HS-27A (cell line): ENCODE results near the gene VAC14.
"Not testable (repeated sequence)": the region's sequence is repeated elsewhere in the genome, so short reads cannot be mapped to it uniquely, and the experiment has no call there.

Experiments used
- DNase-seq: peaks from one replicate; pipeline ENCODE4 v3.0.0-alpha.2; 2012; ENCODE audit warnings: low read depth, missing footprints

VAC14 gene

GRCh38 chr16:70800781-70801480 is at the start of gene VAC14:
Gene VAC14, minus strand, starts transcription at chr16:70801158. Its CDS starts 258 bp downstream, at chr16:70800900.
- no peak for DNase-seq

DNA sequence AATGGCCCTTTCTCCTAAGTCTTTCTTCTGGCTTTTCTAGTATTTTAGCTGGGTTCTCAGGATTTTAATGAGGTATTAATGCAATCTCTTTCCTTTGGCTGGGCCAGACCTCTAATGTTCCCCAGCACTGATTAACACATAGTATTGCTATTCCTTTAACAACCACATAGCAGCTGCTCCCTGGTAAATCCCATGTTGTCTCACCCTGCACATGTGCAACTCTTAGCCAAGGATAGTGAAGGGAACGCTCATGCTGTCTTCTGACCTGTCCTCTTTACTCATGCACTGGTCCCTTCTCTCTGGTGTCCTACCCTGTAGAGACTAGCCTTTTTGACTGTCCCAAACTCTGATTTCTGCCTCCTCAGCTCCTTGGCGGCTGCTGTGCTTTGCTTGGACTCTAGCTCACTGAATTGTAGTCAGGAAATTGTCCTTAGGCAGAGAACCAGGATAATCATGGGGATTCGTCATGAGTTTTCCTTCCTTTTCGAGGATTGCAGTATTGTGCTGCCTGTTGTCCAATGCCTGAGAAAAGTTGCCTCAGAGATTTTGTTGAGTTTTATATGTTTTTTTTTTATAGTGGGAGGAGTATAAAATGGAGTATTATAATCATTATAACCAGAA is 22.6 kb upstream of the VAC14 start:
- not testable (repeated sequence) for DNase-seq

DNA sequence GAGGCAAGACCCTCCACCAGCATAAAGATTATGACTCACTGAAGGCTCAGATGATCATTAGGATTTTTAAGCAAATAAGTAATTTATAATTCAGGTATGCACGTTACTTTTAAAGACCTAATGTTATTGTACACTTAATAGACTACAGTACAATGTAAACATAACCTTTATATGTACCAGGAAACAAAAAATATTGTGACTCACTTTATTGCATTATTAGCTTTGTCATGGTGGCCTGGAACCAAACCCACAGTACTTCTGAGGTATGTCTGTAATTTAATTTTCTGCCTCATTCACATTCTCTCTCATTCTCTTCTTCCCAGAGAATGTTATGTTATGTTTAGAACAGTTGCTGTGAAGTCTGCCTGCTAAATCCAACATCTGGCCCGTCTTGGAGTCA is 21.8 kb upstream of the VAC14 start:
- not testable (repeated sequence) for DNase-seq

GRCh38 chr16:70818088-70818487 is 17.1 kb upstream of the VAC14 start:
- DNase-seq, result not testable (repeated sequence)

GRCh38 chr16:70809392-70810060 is 8.6 kb upstream of the VAC14 start:
- no peak for DNase-seq

- no peak for DNase-seq
Measured at GRCh38 chr16:70808371-70808770, 7.4 kb upstream of the VAC14 start.

DNA sequence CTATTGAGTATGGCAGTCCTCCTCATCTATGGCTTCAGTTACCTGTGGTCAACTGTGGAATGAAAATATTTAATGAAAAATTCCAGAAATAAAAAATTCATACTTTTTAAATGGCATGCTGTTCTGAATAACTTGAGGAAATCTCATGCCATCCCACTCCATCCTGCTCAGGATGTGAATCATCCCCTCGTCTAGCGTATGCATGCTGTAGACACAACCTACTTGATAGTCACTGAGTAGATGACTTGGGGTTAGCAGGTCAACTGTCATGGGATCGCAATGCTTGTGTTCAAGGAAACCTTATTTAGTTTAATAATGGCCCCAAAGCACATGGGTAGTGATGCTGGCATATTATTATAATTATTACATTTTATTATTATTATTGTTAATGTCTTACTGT is 4.8 kb upstream of the VAC14 start:
- DNase-seq, result peak; percentile 87

DNA sequence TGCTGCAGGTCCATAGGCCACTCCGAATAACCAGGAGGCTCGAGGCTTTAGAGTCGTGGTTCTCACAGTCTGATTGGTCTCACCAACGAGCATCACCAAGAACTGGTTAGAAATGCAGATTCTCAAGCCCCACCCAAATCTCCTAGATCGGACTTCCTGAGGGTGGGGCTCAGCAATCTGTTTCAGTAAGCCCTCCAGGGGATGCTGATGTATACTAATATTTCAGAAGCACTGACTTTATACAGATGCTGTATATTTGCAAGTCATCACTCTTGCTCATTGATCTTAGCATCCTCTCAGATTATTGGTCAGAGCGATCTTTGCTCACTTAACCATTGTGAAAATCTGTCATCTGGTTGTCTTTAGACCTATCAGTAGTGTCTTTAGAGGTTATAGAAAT is 4.4 kb upstream of the VAC14 start:
- no peak for DNase-seq

DNA sequence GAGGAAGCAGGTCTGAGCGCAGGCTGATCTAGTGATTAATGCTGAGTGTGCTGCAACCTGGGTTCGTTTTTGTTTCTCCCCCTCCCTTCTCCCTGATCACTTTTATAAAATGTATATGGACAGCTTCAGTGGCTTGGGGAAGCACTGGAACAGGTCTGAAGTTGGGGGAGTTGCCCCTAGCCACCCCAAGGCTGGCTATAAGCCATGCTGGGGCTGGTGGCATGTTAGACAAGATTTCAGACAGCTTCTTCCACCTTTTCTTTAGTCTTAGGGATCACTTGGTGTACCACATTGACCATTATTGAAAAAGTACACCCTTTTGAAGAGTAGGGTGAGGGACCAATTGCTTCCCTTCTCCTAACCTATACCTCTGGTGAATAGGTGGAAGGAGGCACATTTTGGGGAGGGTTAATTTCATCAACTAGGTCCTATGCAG is 3.8 kb upstream of the VAC14 start:
- no peak for DNase-seq

DNA sequence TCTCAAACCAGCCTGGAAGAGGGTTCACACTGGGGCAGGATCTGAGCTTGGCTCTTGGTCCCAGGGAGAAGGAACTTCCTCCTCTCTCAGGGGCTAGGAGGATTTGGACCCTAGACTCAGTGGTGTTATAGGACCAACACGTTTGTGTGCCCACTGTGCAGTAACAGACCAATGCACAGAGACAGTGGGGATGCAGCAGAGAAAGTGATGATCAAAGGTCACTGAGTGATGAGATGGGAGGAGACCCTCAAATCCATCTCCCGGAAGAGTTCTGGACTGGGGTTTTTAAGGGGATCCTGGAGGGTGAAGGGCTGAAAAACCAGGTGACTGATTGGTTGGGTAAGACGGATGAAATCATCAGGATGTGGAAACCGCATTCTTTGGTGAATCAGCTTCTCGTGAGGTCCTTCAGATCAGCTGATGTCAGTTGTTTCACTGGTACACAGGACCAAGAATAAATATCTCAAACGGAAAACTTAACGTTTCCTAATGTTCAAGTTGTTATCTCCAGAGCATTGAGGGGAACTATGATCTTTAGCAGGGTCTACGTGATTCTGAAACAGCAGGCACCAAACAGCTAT is 3.3 kb upstream of the VAC14 start:
- peak; percentile 75 for DNase-seq

DNA sequence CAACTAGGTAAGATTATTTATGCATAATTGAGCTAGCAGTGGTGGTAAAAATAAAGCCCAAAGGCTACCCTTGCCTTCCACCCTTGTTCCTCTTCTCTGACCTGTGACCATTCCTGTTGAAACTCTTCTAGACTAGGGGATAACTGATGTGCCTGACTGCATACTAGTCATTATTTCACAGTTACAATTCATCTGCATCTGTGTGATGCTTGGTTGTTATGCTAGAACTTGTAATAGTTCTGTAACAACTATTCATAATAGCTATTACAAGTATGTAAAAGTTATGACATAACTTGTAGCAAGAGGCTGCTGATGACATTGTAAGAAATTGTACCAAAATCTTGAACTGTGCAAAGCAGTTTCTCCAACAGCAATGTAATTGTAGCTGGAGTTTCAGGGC is 2.4 kb upstream of the VAC14 start:
- no peak for DNase-seq

GRCh38 chr16:70801611-70802010 is 653 bp upstream of the VAC14 start:
- DNase-seq, result no peak

- DNase-seq, result no peak
Measured at GRCh38 chr16:70800311-70800710, 647 bp downstream of the VAC14 start.

DNA sequence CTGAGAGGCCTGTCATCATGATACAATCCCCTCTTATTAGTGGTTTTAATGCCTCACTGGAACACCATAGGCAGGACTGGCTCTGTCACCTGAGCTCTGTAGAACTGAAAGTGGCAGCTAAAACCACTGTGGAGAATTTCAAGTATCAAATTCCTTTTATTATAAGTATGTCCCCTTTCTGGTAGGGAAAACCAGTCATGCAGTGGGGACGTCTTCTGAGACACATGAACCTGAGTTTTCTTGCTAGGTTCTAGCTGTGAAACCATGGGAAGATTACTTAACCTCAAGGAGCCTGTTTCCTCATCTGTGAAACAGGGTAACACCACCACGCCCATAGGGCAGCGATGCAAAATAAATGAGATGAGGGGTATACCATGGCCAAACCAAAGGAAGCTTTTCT is 4.7 kb downstream of the VAC14 start:
- DNase-seq, result no peak

DNA sequence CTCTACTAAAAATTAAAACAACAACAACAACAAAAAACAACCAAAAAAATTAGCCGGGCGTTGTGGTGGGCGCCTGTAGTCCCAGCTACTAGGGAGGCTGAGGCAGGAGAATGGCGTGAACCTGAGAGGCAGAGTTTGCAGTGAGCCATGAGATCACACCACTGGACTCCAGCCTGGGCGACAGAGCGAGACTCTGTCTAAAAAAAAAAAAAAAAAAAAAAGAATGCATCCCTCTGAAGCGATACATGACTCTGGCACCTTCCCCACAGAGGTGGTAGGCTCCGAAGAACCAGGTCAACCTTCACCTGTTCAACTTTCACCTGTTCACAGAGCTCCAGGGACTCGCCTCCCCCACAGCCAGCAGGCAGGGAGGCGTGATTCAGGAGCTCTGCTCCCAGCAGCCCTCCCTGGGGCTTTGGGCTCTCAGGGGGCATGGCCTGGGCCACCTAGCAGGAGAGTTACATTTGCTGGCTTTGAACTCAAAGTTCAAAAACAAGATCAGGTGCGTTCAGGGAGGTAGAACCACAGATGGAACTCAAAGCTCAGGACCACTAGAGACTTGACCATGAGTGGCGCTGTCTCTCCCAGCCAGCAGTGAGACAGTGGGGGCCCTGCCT is 5.6 kb downstream of the VAC14 start:
- DNase-seq, result no peak

DNA sequence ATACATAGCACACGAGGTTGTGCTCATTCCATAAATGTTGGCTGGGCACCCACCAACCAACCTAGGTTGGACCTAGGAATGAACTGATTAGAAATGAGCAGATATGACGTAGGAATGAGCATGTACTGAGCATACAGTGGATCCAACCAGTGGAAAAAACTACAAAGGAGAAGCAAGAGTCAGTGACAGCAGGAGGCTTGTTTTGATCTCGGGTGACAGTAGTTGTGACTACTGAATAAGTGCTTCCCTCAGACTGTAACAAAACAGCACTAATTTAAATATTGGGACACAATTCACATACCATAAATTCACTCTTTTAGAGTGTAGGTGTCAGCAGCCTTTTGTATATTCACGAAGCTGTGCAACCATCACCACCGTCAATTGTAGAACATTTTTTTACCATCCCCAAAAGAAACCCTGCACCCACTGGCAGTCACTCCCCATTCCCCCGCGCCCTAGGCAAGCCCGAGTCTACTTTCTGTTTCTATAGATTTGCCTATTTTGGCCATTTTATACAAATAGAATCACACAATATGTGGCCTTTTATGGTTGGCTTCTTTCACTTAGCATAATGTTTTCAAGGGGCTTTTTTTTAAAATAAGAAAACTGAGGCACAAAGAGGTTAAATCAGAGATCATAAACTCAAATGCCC is 7.0 kb downstream of the VAC14 start:
- no peak for DNase-seq

DNA sequence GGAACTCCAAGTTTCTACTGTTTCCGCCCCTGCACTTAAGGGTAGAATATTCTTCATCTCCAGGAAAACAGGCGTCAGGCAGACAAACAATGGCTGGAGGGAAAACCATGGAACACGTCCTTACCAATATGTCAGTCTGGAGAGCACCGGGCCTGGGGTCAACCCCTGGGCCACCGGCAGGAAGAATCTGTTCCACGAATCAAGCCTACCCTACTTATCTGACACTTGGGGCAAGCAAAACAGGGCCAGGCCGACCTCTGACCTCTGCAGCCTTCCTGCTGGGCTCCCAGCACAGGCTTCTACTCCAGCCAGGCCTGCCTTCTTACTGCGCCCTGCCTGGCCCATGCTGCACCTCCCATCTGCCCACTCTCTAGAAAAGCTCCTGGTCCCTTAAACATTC is 10.1 kb downstream of the VAC14 start:
- no peak for DNase-seq

DNA sequence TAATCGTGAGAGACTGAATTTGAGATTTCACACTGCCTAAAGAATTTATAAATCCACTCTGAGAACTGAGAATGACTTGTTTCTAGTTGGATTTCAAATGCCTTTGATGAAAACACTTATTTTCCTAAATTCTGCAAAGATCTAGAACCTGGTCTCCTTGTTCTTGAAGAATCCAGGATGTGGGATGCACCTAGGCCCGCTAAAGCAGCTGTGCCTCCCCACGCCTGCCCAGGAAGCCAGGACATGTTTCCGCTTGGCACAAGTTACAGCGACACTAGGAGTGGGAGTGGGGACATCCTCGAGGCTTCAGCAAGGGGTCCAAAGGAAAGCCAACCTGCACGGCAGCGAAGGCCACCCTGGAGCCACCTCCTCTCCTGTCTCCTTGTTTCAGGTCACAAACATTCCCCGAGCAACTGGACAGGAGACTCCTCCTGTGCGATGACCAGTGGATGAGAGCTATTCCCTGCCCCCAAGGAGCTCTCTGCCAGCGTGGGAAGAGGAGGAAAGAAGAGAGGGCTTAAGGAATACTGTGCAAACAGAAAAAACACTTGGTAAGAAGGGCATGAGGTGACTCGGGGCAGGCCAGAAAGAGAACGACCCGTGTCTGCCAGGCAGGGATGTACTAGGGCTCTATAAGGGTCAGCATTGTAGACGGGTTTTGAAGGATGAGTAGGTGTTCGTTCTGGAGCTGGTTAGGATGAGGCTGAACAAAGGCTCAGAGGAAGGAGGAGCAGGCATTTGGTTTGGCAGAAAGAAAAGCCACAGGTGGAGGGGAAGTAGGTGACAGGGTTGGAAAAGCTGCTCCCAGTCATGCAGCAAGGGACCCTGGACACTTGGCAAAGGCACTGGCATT is 11.1 kb downstream of the VAC14 start:
- DNase-seq, result no peak

- no peak for DNase-seq
Measured at GRCh38 chr16:70788668-70789594, 12.0 kb downstream of the VAC14 start.
